Inferior parietal cortex (tissue), 1 donor: ENCODE results near the gene FAM72D.
"Not testable (repeated sequence)": the region's sequence is repeated elsewhere in the genome, so short reads cannot be mapped to it uniquely, and the experiment has no call there.

Experiments used
- DNase-seq: peaks from one replicate; pipeline ENCODE4 v3.0.0-alpha.2; 2016; ENCODE audit errors: extremely low spot score

FAM72D gene

GRCh38 chr1:145095284-145096057 is at the start of gene FAM72D, which contains the start of gene SRGAP2B:
Gene FAM72D (plus strand): TSS chr1:145095974. CDS start chr1:145096848, 874 bp downstream.
Gene SRGAP2B (minus strand): TSS chr1:145095328. CDS start chr1:145092901, 2,427 bp downstream.
- not testable (repeated sequence) for DNase-seq

GRCh38 chr1:145047553-145047952 is 48.2 kb upstream of the FAM72D start:
- not testable (repeated sequence) for DNase-seq

GRCh38 chr1:145048181-145048856 is 47.5 kb upstream of the FAM72D start:
- not testable (repeated sequence) for DNase-seq

- not testable (repeated sequence) for DNase-seq
Measured at GRCh38 chr1:145052019-145052776, 43.6 kb upstream of the FAM72D start.

- DNase-seq = not testable (repeated sequence)
Measured at GRCh38 chr1:145053428-145053827, 42.3 kb upstream of the FAM72D start.

- DNase-seq = not testable (repeated sequence)
Measured at GRCh38 chr1:145055217-145055760, 40.5 kb upstream of the FAM72D start.

- DNase-seq = not testable (repeated sequence)
Measured at GRCh38 chr1:145058184-145058583, 37.6 kb upstream of the FAM72D start.

- not testable (repeated sequence) for DNase-seq
Measured at GRCh38 chr1:145063285-145063684, 32.5 kb upstream of the FAM72D start.

- DNase-seq = not testable (repeated sequence)
Measured at GRCh38 chr1:145063941-145064648, 31.7 kb upstream of the FAM72D start.

- DNase-seq = not testable (repeated sequence)
Measured at GRCh38 chr1:145065194-145065826, 30.5 kb upstream of the FAM72D start.

GRCh38 chr1:145066486-145066885 is 29.3 kb upstream of the FAM72D start:
- DNase-seq = not testable (repeated sequence)

GRCh38 chr1:145071569-145071968 is 24.2 kb upstream of the FAM72D start:
- not testable (repeated sequence) for DNase-seq

GRCh38 chr1:145074021-145074559 is 21.7 kb upstream of the FAM72D start:
- DNase-seq = not testable (repeated sequence)

- DNase-seq = not testable (repeated sequence)
Measured at GRCh38 chr1:145076877-145077276, 18.9 kb upstream of the FAM72D start.

- DNase-seq = not testable (repeated sequence)
Measured at GRCh38 chr1:145077872-145078786, 17.6 kb upstream of the FAM72D start.

- DNase-seq = not testable (repeated sequence)
Measured at GRCh38 chr1:145078787-145079370, 16.9 kb upstream of the FAM72D start.

GRCh38 chr1:145079737-145080136 is 16.0 kb upstream of the FAM72D start:
- peak; percentile 0 for DNase-seq

GRCh38 chr1:145080193-145080592 is 15.6 kb upstream of the FAM72D start:
- not testable (repeated sequence) for DNase-seq
